A673 (cell line): Measurements from ENCODE around the gene PAPSS2.

Experiments used
- CTCF ChIP-seq: fragments of 300-800, 200-600 bp; sonication (generic); conservative IDR thresholded peaks from 2 replicates; pipeline ENCODE4 v1.5.1; 2017; ENCODE audit warnings: low read depth, mild to moderate bottlenecking, antibody characterized with exemption, low read length, moderate library complexity, mixed read lengths
- EZH2 ChIP-seq: fragments of 200-600 bp; sonication (generic); IDR thresholded peaks from 2 replicates; pipeline ENCODE4 v1.6.1; 2017; ENCODE audit warnings: borderline replicate concordance, low read depth, mild to moderate bottlenecking, mixed read lengths, antibody characterized with exemption, low read length; ENCODE audit not compliant: poor library complexity, severe bottlenecking

DNA sequence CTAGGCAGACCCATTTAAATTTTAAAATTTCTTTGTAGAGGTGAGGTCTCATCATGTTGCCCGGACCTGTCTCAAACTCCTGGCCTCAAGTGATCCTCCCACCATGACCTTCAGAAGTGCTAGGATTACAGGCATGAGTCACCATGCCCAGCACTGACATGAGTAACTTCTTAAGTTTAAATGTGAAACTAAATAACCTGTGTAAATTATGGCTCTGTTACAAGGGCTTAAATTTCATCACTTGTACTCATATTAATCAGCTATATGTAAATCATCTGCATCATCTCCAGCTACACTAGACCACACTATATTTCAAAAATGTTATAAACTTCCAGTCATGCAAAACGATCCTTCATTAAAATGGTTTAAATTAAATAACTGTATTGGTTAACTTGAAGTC is 102.2 kb downstream of the PAPSS2 start:
- no peak for TF ChIP-seq CTCF
- TF ChIP-seq EZH2: no peak
